NCI-H2107 (cell line): ENCODE measurements around the gene AFTPH.

Source experiments
- DNase-seq: peaks from one replicate; lab custom pipeline; 2025; lab: John Stamatoyannopoulos, UW

AFTPH gene

DNA sequence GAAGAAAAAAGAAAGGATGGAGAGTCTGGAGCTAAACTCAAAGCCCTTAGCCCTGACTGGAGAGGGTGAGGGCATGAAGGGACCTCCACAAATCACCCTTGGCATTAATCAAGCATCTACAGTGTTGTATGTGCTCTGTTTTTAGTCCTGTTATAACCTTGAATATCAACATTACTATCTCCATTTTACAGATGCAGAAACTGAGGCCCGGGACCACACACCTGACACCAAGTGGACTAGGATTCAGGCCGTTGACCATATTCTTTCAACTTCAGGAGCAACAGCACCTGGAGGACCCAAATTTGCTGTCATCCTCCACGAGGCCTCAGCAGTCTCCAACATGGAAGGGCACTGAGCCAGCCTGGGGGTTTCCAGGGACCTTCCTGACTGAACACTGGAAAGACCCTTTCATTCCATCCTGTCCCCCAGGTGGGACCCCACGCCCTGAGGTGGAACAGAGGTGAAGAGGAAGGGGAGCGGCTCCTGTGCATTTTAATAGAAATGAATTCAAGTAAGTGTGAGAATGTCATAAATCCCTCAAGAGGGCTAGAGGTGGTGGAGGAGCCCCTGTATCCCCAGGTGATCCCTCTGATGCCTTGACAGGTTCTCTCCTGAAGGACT lies 88.6 kb downstream of the AFTPH start:
- no peak for DNase-seq

DNA sequence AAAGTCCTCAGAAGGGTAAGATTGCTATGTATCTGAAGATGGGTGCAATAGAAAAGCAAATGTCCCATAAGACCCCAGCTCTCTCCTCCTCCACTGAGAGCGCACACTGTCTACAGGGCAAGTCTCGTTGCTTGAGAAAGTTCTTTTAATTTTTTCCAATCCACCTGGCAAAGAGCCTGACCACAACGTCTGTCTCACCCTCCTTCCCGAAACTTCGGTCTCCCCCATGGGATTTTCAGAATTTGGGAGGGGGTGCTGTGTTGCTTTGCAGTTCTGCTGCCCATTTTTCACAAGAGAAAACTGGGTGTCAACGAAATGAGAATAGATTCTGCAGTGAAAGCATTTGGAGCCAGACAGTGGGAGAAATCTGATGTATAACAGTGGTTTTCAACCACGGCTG lies 89.1 kb downstream of the AFTPH start:
- no peak for DNase-seq

GRCh38 chr2:64615192-64615763 lies 91.2 kb downstream of the AFTPH start:
- DNase-seq: no peak

GRCh38 chr2:64615844-64616536 lies 91.9 kb downstream of the AFTPH start:
- no peak for DNase-seq

- DNase-seq: no peak
Measured at GRCh38 chr2:64617631-64618151, 93.6 kb downstream of the AFTPH start.

DNA sequence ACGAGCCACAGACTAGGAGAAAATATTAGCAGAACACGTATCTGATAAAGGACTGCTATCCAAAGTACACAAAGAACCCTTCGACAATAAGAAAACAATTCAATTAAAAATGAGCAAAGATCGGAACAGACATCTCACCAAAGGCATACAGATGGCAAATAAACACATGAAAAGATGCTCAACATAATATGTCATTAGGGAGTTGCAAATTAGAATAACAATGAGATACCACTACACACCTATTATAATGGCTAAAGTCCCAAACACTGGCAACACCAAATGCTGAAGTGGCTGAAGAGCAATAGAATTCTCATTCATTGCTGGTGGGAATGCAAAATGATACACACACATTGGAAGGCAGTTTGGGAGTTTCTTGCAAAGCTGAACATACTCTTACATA lies 96.5 kb downstream of the AFTPH start:
- no peak for DNase-seq

DNA sequence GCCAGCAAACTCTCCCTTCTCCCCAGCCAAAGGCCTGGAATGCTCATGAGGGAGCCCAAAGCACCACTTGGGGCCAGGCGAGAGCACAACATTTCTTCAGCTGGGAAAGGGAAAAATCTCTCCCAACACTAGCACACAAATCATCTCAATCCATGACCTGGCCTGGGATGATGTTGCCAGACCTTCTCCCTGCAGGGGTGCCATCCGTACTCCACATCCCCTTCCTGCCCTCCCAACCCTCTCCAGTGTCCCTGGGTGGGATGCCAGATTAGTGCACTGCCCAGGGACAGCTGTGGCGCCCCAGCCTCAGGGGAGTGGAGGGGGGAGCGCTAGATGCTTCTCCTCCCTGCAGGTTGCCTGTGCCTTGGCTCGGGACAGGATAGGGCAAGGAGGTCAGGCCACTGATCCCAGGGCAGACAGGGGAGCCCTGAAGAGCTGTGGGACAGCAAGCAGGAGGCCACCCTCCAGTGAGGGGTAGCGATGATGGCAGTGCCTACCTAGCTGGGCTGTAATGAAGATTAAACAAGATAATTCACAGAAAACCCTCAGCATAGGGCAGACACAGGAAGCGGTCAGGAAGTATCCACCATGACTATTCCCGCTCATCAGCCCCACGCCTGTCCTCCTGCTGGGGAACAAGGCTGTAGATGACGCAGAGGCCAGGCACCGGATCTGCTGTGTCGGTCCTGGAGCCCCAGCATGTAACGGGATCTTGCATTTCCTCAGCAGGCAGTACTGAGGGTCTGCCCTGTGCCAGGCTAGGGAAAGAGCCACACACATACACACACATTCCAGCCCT lies 98.5 kb downstream of the AFTPH start:
- DNase-seq: no peak

DNA sequence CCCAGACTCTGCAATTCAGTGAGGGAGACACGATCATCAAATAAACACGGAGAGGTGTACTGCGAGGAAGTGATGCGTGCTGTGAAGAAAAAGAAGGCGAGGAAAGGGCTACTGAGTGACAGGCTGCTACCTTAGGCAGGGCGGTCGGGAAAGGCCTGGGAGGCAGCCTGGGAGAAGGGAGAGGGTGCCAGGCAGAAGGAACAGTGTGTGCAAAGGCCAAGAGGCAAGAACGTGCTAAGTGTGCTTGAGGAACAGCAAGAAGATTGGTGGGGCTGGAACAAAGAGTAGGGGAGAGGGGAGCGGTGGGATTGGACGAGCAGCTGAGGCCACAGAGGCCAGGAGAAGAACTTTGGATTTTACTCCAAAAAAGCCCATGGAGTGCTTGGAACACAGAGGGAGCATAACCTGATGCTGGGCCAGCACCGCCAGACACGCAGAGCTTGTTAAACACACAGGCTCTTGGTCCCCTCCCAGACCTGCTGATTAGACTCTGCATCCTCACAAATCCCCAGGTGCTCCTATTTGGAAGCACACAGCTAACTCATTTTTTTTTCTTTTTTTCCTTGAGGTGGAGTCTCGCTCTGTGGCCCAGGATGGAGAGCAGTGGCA lies 99.2 kb downstream of the AFTPH start:
- no peak for DNase-seq

DNA sequence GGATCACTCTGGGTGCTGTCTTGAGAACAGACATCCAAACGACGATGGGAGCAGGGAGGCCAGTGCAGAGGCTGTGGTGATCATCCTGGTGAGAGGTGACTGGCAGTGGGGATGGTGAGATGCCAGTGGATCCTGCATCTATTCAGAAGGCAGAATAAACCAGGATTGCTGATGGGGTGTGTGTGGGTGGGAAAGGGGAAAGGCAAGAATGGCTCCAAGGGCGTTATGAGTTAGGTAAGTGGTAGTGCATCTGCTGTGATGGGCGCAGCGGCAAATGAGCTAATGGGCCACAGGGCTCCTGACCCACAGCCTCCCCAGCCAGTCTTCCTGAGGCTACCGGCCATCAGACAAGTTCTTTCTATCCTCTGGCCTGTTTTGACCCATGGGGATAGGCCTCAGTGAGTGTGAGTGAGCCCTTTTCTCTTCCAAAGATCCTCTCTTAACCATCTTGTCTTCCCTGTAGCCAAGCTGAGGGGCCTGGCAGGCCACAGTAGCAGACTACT lies 100.0 kb downstream of the AFTPH start:
- DNase-seq: no peak

DNA sequence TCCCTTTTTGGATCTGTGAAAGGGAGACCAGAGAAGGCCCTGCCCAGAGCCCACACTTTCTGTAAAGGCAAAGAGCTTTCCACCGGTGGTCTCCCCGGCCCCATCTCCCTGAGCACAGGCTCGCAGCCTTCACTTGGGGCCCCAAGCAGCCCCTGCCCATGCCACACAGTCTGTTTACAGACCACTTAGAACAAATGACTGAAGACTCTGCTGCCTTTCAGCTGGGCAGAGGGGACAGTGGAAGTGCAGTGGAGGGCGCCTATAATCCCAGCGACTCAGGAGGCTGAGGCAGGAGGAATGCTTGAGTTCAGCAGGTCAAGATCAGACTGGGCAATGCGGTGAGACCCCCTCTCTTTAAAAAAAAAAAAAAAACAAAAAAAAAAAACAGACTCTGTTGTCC lies 100.7 kb downstream of the AFTPH start:
- no peak for DNase-seq

DNA sequence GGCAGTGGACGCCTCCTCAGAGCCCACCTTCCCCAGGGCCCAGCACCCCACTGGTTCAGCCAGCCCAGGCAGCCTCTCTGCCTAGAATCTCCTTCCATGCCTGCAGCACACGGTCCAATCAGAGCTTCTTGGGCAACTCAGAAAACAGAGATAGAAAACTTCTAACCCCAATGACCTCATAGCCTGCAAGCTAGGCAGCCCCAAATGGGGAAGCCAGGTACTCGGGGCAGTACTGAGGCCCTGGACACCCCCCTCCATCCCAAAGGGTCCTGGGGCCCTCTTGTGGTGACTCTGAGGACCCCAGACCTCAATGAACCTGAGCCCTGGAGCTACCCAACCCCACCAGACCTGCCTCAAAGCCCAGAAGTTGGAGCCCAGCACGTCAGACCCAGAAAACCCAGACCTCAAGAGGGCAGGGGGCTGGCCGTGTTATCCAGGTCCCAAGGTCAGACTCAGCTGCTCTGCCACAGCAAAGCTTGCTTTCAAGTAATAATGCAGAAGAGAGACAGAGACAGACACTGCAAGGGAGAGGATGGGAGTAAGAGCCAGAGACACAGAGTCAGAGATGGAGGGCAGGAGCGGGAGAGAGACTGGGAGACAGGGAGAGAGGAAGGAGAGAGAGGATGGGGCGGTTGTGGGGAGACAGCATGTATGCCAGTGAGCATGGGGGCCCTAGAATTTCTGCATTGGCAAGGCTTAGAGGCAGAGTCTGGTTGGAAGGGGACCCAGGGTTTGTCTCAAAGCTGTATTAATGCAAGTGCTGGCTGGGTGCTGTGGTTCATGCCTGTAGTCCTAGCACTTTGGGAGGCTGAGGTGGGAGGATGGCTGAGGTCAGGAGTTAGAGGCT lies 101.4 kb downstream of the AFTPH start:
- no peak for DNase-seq

GRCh38 chr2:64626146-64626809 lies 102.2 kb downstream of the AFTPH start:
- DNase-seq: no peak

DNA sequence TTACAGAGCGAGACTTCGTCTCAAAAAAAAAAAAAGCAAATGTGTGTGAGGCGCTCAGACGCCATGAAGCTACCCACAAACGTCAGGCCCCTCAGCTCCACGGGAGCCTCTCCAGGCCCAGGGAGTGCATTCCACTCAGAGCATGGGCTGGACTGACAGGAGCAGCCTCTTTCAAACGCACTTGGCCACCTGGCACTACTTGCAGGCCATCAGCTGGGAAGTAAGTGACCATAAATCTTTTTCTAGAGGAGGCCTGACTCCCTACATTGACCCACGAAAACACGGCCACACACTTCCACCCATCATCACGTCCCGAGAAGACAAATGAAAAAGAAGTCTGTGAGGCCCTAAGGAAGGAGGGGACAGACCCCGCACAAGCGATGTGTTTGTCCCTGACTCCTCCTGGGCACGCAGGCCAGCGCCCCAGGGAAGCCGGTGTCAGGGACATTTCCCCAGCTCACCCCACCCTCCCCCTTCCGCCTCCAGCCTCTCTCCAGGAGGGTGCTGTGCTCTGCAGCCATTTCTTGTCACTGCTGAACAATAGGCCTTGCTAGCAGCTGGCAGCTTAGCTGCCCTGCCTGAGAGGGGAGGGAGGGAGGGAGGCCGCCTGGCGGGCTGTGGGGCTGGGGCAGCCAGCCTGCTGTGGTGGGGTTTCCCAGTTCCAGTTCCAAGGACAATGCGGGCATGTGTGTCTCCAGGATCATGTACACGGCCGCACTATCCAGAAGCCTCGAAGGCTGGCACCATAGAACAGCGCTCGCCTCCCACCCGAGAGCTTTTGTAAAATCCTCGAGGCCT lies 103.0 kb downstream of the AFTPH start:
- DNase-seq: no peak

GRCh38 chr2:64627860-64628841 lies 104.0 kb downstream of the AFTPH start:
- no peak for DNase-seq

- DNase-seq: no peak
Measured at GRCh38 chr2:64629329-64629781, 105.2 kb downstream of the AFTPH start.

DNA sequence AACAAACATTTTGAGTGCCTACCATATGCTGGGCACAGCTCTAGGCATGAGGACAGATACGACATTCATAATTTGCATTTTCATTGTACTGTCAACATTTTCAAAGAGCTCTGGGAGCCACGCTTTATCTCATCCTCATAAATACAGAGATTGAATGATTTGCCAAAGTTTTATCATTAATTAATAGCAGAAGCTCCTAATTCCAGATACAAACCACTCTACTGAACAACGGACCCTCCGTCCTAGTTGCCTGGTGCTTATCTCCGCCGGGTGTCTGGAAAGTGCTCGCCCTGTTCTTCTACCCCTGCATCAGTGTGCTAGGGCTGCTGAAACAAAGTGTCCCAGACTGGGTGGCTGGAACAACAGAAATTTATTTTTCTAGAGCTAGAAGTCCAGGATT lies 105.7 kb downstream of the AFTPH start:
- no peak for DNase-seq

DNA sequence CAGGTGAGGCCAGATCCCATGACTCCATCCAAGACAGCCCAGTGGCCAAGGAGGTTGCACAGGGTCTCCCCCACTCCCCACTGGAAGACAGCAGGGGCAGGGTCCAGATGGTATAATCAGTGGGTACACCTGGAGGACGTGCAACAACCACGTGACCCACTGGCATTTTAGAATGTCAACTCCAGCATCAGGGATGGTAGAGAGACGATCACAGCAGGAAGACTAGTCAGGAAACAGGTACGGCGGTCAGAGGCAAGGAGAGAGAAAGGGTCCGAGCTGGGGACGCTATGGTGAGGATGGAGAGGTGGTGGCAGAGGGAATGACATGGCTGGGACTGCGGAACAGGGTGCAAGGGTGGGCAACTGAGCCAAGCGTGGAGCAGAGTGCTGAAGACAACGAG lies 106.6 kb downstream of the AFTPH start:
- DNase-seq: no peak

DNA sequence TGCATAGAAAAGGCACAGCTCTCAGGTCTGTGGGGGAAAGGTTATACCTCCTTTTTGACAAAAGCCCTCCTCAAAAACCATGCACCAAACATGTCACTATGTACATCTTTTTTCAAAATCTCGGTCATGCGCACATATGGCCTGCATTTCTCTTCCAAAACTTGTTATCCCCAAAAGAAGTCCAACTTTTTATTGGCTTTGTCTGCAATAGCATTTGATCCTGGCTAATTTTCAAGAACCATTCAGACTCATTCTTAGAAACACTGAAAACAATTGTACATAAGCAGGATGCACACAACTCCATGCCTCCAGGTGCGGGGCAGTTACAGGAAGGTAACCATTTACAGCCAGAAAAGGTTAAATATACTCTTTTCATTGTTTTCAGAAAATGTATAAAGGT lies 107.6 kb downstream of the AFTPH start:
- DNase-seq: no peak
